CD14-positive monocyte (primary cell): ENCODE data around the gene TRPV2. TPM values are rescaled to one million over a fixed set of nuclear protein-coding genes. Genes with fewer than 3 reads are reported as not detected.
"Not testable (repeated sequence)": the region's sequence is repeated elsewhere in the genome, so short reads cannot be mapped to it uniquely, and the experiment has no call there.

Experiments used
- DNase-seq, 3 donors: peaks; one replicate each; pipeline ENCODE4 v3.0.0-alpha.2; 2011 to 2022
- H2AFZ ChIP-seq: 2 replicates; pipeline ENCODE4 v1.6.0; 2012; ENCODE audit warnings: mild to moderate bottlenecking, low read depth, low read length, inconsistent platforms; ENCODE audit not compliant: insufficient read depth, poor library complexity, severe bottlenecking
- H3K27ac ChIP-seq, 2 donors: 1 replicate in 1 of 2; 2 replicates in 1 of 2; pipeline ENCODE4 v1.5.1; 2012 to 2013; ENCODE audit warnings: low read length in 2 of 2, control low read depth in 1 of 2, inconsistent platforms in 1 of 2, low read depth in 1 of 2, mild to moderate bottlenecking in 1 of 2
- H3K27me3 ChIP-seq, 2 donors: one replicate each; pipeline versions ENCODE4 v1.6.0 to v1.6.1; 2011 to 2013; ENCODE audit warnings: low read length in 2 of 2; ENCODE audit not compliant: control insufficient read depth in 2 of 2, insufficient read depth in 2 of 2
- H3K36me3 ChIP-seq, 2 donors: replicated peaks in 1 of 2; 1 replicate in 1 of 2; 2 replicates in 1 of 2; pipeline versions ENCODE4 v1.5.1 to v1.6.1; 2012 to 2013; ENCODE audit warnings: low read length in 2 of 2, control low read depth in 1 of 2, inconsistent platforms in 1 of 2, mild to moderate bottlenecking in 1 of 2; ENCODE audit not compliant: insufficient read depth in 2 of 2, control insufficient read depth in 1 of 2
- H3K4me1 ChIP-seq, 2 donors: 1 replicate in 1 of 2; 2 replicates in 1 of 2; pipeline versions ENCODE4 v1.5.1 to v1.6.1; 2012 to 2013; ENCODE audit warnings: low read length in 2 of 2, control low read depth in 1 of 2, inconsistent platforms in 1 of 2, mild to moderate bottlenecking in 1 of 2, moderate library complexity in 1 of 2; ENCODE audit not compliant: insufficient read depth in 2 of 2, control insufficient read depth in 1 of 2
- H3K4me2 ChIP-seq: replicated peaks from 2 replicates; pipeline ENCODE3; 2012; ENCODE audit warnings: low read length, moderate library complexity, mild to moderate bottlenecking; ENCODE audit not compliant: poor library complexity, severe bottlenecking; ENCODE audit errors: extremely low read depth
- H3K4me3 ChIP-seq, 3 experiments: fragments of 200-600 bp in 1 of 3; sonication (generic) in 1 of 3; replicated peaks in 1 of 3; 1 replicate in 2 of 3; 2 replicates in 1 of 3; pipeline ENCODE4 v1.5.1; 2011 to 2013; ENCODE audit warnings: low read length in 3 of 3, mild to moderate bottlenecking in 3 of 3, control low read depth in 2 of 3, low read depth in 2 of 3, inconsistent platforms in 1 of 3, moderate library complexity in 1 of 3
- H3K79me2 ChIP-seq: 2 replicates; pipeline ENCODE4 v1.6.0; 2012; ENCODE audit warnings: mild to moderate bottlenecking, control low read depth, inconsistent platforms, low read length, moderate library complexity; ENCODE audit not compliant: insufficient read depth
- H3K9ac ChIP-seq: 2 replicates; pipeline ENCODE4 v1.6.0; 2017; ENCODE audit warnings: low read length, mild to moderate bottlenecking; ENCODE audit not compliant: insufficient read depth, poor library complexity, severe bottlenecking
- H3K9me3 ChIP-seq, 2 donors: replicated peaks in 1 of 2; 1 replicate in 1 of 2; 2 replicates in 1 of 2; pipeline versions ENCODE4 v1.5.1 to v1.6.1; 2012 to 2013; ENCODE audit warnings: low read length in 2 of 2, control low read depth in 1 of 2; ENCODE audit not compliant: control insufficient read depth in 1 of 2, insufficient read depth in 1 of 2
- H4K20me1 ChIP-seq: 2 replicates; pipeline ENCODE4 v1.6.0; 2012; ENCODE audit warnings: mild to moderate bottlenecking, low read length, control low read depth, moderate library complexity; ENCODE audit not compliant: insufficient read depth
- H3K27ac Mint-ChIP-seq, 7 donors: one replicate each; pipeline ENCODE4 v1.8.0; 2020; ENCODE audit warnings: mild to moderate bottlenecking in 7 of 7, mixed read lengths in 7 of 7, moderate library complexity in 6 of 7, inconsistent platforms in 2 of 7
- H3K27me3 Mint-ChIP-seq, 3 donors: one replicate each; pipeline ENCODE4 v1.8.0; 2021 to 2022; ENCODE audit warnings: low read depth in 3 of 3, mild to moderate bottlenecking in 3 of 3, mixed read lengths in 3 of 3, moderate library complexity in 3 of 3, inconsistent platforms in 1 of 3
- H3K36me3 Mint-ChIP-seq, 2 donors: one replicate each; pipeline ENCODE4 v1.8.0; 2020; ENCODE audit warnings: mixed read lengths in 2 of 2, inconsistent platforms in 1 of 2, mild to moderate bottlenecking in 1 of 2
- H3K4me1 Mint-ChIP-seq: one replicate; pipeline ENCODE4 v1.8.0; 2020; ENCODE audit warnings: mild to moderate bottlenecking, mixed read lengths
- H3K4me3 Mint-ChIP-seq, 2 donors: one replicate each; pipeline ENCODE4 v1.8.0; 2020; ENCODE audit warnings: mild to moderate bottlenecking in 2 of 2, mixed read lengths in 2 of 2, moderate library complexity in 1 of 2
- H3K9me3 Mint-ChIP-seq, 7 donors: one replicate each; pipeline ENCODE4 v1.8.0; 2020 to 2022; ENCODE audit warnings: mixed read lengths in 7 of 7, mild to moderate bottlenecking in 6 of 7, moderate library complexity in 6 of 7, inconsistent platforms in 2 of 7
- WGBS: methylation state at CpG from one replicate; pipeline ENCODE4 v1.1.5; 2013; ENCODE audit warnings: missing lambda C conversion rate; ENCODE audit not compliant: insufficient coverage; 5-methylcytosine and 5-hydroxymethylcytosine counted together
- intact Hi-C, 2 donors: fragments of 100-400 bp; cut with micrococcal nuclease; formaldehyde crosslinking; loops; one replicate each; pipeline versions ENCODE4 v1.15.0 to v1.15.1; 2023
- polyA plus RNA-seq, 3 donors: library from polyadenylated mRNA; depleted of rRNA in 1 of 3; unstranded in 2 of 3; stranded (reverse) in 1 of 3; fragments of 300-500 nt in 2 of 3; fragments of >200 nt in 1 of 3; fragmentation: Illumina TruSeq in 2 of 3; gene quantifications; 1 replicate in 2 of 3; 2 replicates in 1 of 3; pipeline ENCODE4 v1.2.3, GENCODE V29; 2012 to 2021
- TF ChIP-seq, protein P1 (sequence below): fragments of 200-600 bp; IDR thresholded peaks from one replicate; pipeline ENCODE4 v1.8.0; 2022; ENCODE audit warnings: antibody characterized with exemption, mild to moderate bottlenecking

The TRPV2 gene
- polyA plus RNA-seq, 3 donors: 51.4 to 66.3 (median 58.2) TPM

DNA sequence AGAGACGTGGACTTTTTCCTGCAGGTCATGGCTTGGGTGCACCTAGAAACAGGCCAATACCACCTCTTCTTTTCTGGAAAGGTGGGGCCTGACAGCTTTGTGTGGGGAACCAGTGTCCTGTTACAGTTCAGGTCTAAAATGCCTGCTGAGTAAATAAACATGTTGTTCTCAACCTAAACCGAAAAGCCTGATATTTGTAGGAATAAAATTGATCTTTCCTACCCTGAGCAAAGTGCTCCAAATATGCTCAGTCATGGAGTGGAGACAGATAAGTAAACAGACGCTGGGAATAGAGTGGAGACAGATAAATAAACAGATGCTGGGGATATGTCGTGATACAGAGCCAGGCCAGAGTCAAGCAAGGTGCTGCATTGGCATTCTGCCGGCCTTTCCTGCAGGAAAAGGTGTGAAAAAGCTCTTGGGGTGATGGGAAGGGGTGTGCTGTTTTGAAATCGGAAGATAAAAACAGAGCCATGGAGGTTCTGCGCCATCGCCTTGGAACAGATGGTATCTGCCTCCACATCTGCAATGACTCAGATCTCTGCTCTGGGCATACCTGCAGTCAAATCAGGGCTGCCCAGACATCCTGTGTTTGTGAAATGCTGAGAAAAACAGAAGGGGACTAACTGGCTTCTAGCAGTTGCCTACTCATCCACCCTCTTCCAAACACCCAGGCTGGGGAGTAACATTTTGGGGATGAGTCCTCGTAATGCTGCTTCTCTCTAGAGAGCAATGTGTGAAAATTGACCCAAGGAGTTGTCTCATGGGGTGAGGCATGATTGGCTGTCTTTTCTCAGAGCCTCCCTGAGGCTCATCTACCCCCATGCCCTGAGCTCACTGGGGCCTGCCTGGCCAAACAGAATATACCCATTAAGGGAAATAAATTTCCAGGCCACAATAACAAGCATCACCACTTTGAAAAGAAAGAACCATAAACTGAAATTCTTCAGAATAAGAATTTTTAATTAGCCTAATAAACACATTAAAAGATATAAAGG, 16.8 kb upstream of the TRPV2 start:
- no peaks in the 10 kb centered on the region for H3K36me3 ChIP-seq
- H3K9me3 ChIP-seq: no peaks in the 10 kb centered on the region
- Mint-ChIP-seq H3K4me1 (peaks cover 2% of the 10 kb centered on the region), H3K27ac (no peak overlapping the region), H3K4me3 (no peak overlapping the region), H3K9me3 (peaks cover 0 to 3% (median 0%) of the 10 kb centered on the region in 7 donors), H3K36me3 (no peaks in the 10 kb centered on the region), H3K27me3 (peaks cover 2 to 10% (median 3%) of the 10 kb centered on the region in 3 donors)
- no peak overlapping the region for H3K4me2 ChIP-seq
- DNase-seq: no peak
- no peaks in the 10 kb centered on the region for H4K20me1 ChIP-seq
- no peak overlapping the region for H3K4me3 ChIP-seq
- TF ChIP-seq, protein P1, sequence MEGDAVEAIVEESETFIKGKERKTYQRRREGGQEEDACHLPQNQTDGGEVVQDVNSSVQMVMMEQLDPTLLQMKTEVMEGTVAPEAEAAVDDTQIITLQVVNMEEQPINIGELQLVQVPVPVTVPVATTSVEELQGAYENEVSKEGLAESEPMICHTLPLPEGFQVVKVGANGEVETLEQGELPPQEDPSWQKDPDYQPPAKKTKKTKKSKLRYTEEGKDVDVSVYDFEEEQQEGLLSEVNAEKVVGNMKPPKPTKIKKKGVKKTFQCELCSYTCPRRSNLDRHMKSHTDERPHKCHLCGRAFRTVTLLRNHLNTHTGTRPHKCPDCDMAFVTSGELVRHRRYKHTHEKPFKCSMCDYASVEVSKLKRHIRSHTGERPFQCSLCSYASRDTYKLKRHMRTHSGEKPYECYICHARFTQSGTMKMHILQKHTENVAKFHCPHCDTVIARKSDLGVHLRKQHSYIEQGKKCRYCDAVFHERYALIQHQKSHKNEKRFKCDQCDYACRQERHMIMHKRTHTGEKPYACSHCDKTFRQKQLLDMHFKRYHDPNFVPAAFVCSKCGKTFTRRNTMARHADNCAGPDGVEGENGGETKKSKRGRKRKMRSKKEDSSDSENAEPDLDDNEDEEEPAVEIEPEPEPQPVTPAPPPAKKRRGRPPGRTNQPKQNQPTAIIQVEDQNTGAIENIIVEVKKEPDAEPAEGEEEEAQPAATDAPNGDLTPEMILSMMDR: no peak
- no peak overlapping the region for H3K9ac ChIP-seq
- H3K27ac ChIP-seq: no peak overlapping the region
- 3% methylated on average over 3 of the region's 9 CpGs for WGBS
- peak overlapping the region; percentile 36 for H2AFZ ChIP-seq
- H3K79me2 ChIP-seq: no peaks in the 10 kb centered on the region
- H3K27me3 ChIP-seq: no peaks in the 10 kb centered on the region
- no peaks in the 10 kb centered on the region for H3K4me1 ChIP-seq
- intact Hi-C loops: no loop called here

DNA sequence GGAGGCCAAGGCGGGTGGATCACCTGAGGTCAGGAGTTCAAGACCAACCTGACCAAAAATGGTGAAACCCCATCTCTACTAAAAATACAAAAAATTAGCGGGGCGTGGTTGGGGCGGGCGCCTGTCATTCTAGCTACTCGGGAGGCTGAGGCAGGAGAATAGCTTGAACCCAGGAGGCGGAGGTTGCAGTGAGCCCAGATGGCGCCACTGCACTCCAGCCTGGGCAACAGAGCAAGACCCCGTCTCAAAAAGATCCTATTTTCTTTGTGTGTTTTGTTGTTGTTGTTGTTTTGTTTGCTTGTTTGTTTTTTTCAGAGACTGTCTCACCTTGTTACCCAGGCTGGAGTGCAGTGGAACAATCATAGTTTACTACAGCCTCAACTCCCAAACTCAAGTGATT, 11.5 kb upstream of the TRPV2 start:
- Histone ChIP-seq H3K4me1 (peaks cover 18 to 19% of the 10 kb centered on the region in 2 donors), H3K27me3 (peaks cover 0 to 13% of the 10 kb centered on the region in 2 donors)
- H3K4me3 ChIP-seq, H3K9me3 ChIP-seq, H3K36me3 ChIP-seq, H3K9ac ChIP-seq, H3K4me3 Mint-ChIP-seq, DNase-seq, H3K36me3 Mint-ChIP-seq, H4K20me1 ChIP-seq, H3K27ac ChIP-seq, H3K79me2 ChIP-seq, H3K9me3 Mint-ChIP-seq, H3K4me2 ChIP-seq, H2AFZ ChIP-seq, intact Hi-C loops: not testable (repeated sequence)
- WGBS: 95% methylated on average over 4 of the region's 9 CpGs
- H3K27me3 Mint-ChIP-seq: peaks cover 11 to 32% (median 20%) of the 10 kb centered on the region in 3 donors
- peaks cover 19% of the 10 kb centered on the region for H3K4me1 Mint-ChIP-seq
- H3K27ac Mint-ChIP-seq: peak overlapping the region in 1 of 7 donors; percentile 46
